GM21723 (cell line): ENCODE results near the gene STRIP1.
"Not testable (repeated sequence)": the region's sequence is repeated elsewhere in the genome, so short reads cannot be mapped to it uniquely, and the experiment has no call there.

ENCODE experiments used
- ATAC-seq: cut with Tn5 transposase; IDR thresholded peaks from one replicate; pipeline ENCODE4 v1.9.1; 2021; ENCODE audit warnings: mild to moderate bottlenecking, moderate library complexity; ENCODE audit not compliant: unreplicated experiment

Gene STRIP1

GRCh38 chr1:110007046-110007830 lies 27.2 kb upstream of the STRIP1 start:
- no peak for ATAC-seq

- no peak for ATAC-seq
Observed at GRCh38 chr1:110008971-110009565, 25.4 kb upstream of the STRIP1 start.

- peak; percentile 98 for ATAC-seq
Observed at GRCh38 chr1:110011527-110012041, 22.8 kb upstream of the STRIP1 start.

GRCh38 chr1:110012100-110012780 lies 22.2 kb upstream of the STRIP1 start:
- ATAC-seq, result peak; percentile 67

- ATAC-seq, result no peak
Observed at GRCh38 chr1:110017792-110018191, 16.6 kb upstream of the STRIP1 start.

GRCh38 chr1:110018396-110018795 lies 16.0 kb upstream of the STRIP1 start:
- no peak for ATAC-seq

- no peak for ATAC-seq
Observed at GRCh38 chr1:110019770-110020169, 14.7 kb upstream of the STRIP1 start.

- ATAC-seq, result no peak
Observed at GRCh38 chr1:110021285-110021684, 13.1 kb upstream of the STRIP1 start.

GRCh38 chr1:110024613-110025012 lies 9.8 kb upstream of the STRIP1 start:
- no peak for ATAC-seq

GRCh38 chr1:110030687-110031086 lies 3.7 kb upstream of the STRIP1 start:
- not testable (repeated sequence) for ATAC-seq

- no peak for ATAC-seq
Observed at GRCh38 chr1:110032327-110032726, 2.1 kb upstream of the STRIP1 start.

GRCh38 chr1:110033421-110033820 lies 1.0 kb upstream of the STRIP1 start:
- no peak for ATAC-seq

- no peak for ATAC-seq
Observed at GRCh38 chr1:110034040-110034450, 379 bp upstream of the STRIP1 start.

- peak; percentile 28 for ATAC-seq
Observed at GRCh38 chr1:110035236-110035752, 870 bp downstream of the STRIP1 start.

GRCh38 chr1:110038271-110038670 lies 3.8 kb downstream of the STRIP1 start:
- no peak for ATAC-seq

GRCh38 chr1:110039641-110040040 lies 5.2 kb downstream of the STRIP1 start:
- ATAC-seq, result no peak

GRCh38 chr1:110040548-110040947 lies 6.1 kb downstream of the STRIP1 start:
- no peak for ATAC-seq

GRCh38 chr1:110043016-110043415 lies 8.6 kb downstream of the STRIP1 start:
- ATAC-seq, result no peak

GRCh38 chr1:110047463-110047862 lies 13.0 kb downstream of the STRIP1 start:
- no peak for ATAC-seq

GRCh38 chr1:110048240-110048639 lies 13.8 kb downstream of the STRIP1 start:
- ATAC-seq, result no peak

GRCh38 chr1:110048923-110049601 lies 14.6 kb downstream of the STRIP1 start:
- ATAC-seq, result no peak
